Ammon's horn (tissue), 1 donor: ENCODE measurements around the gene VPS16.

Source experiments
- DNase-seq: peaks from one replicate; pipeline ENCODE4 v3.0.0-alpha.2; 2016; ENCODE audit warnings: low spot score

The VPS16 gene

DNA sequence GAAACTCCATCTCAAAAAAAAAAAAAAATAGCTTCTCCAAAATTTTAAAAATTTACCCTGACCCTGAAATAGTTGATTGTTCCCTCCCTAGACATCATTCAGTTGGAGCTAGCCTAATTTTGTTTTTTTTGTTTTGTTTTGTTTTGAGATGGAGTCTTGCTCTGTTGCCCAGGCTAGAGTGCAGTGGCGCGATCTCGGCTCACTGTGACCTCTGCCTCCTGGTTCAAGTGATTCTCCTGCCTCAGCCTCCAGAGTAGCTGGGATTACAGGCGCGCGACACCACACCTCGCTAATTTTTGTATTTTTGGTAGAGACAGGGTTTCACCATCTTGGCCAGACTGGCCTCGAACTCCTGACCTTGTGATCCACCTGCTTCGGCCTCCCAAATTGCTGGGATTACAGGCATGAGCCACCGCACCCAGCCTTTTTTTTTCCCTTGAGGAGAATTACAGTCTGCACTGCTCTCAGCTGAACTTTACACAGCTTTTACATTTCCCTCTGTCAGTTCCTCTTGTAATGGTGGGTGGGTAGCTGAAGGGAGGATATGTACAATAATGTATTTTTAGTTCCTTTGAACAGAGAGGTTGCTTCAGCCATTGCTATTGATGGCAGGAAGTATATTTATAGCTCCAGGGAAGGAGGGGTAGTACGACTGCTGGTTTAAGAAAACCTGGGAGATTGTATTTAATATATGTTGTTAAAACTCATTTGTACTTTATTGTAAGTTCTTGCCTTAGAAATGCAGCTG, 60.5 kb downstream of the VPS16 start:
- no peak for DNase-seq

DNA sequence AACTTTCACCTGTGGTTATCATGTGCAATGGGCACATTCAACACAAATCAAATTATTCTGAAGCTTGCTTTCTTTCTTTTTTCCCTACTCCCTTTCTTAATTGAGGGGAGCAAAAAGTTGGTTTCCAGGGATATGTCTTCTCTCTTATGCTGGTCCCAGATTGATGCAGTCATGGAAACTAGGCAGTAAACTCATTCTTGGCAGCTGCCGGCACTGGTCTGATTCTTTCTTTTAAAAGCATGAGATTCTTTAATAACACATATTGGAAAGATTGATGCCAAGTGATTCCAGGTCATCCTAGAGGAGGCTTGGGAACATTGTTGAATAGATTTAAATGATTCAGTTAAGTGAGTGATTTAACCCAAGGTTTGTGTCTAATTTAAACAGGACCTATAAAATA, 61.7 kb downstream of the VPS16 start:
- peak; percentile 49 for DNase-seq

DNA sequence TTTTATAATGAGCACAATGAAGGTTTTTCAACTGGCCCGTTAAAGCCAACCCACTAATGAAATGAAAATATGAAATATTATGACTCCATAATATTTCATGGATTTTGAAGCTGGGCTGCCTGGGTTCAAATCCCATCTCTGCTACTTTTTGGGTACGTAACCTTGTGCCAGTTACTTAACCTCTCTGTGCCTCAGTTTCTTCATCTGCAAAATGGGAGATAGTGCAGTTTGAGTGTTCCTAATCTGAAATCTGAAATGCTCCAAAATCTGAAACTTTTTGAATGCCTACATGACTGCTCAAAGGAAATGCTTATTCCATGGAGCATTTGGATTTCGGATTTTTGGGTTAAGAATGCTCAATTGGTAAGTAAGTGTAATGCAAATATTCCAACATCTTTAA, 62.3 kb downstream of the VPS16 start:
- no peak for DNase-seq

DNA sequence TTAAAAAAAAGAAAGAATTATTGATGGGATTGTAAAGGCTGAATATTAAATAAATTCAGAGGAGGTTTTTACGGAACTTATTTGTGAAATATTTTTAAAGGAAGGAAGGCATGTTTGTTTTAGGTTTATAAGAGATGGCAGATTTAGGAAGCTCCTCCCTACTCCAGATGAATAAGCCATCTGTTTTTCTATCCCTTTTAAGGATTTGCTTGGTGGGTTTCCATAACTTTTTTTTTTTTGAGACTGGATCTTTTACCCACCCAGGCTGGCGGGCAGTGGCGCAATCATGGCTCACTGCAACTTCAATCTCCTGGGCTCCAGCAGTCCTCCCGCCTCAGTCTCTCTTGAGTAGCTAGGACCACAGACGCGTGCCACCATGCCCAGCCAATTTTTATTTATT, 63.1 kb downstream of the VPS16 start:
- no peak for DNase-seq

DNA sequence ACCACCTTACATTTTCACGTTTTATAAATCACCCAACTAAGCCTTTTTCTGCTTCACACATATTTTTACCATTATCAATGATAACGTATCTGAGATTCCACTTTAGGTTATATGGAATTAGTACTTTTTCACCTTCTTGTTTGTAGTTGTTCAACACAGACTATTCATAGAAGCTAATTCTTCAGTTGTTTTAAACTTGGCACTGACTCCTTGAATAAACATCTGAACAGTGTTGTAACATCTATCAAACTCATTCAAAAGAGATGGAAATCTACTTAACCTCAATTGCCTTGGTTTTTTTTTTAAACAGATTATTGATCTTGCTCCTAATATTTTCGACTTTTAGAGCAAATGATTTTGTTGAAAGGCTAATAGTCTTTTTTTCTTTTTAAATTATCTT, 67.0 kb downstream of the VPS16 start:
- no peak for DNase-seq

DNA sequence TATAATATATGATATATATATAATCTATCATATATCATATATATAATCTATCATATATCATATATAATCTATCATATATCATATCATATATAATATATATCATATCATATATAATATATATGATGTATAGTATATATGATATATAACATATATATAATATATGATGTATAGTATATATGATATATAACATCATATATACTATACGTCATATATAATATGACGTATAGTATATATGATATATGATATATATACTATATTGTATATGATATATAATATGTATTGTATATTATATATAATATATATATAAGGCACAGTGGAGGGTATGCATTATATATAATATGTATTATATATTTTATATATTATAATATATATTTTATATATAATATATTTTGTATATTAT, 69.4 kb downstream of the VPS16 start:
- no peak for DNase-seq

DNA sequence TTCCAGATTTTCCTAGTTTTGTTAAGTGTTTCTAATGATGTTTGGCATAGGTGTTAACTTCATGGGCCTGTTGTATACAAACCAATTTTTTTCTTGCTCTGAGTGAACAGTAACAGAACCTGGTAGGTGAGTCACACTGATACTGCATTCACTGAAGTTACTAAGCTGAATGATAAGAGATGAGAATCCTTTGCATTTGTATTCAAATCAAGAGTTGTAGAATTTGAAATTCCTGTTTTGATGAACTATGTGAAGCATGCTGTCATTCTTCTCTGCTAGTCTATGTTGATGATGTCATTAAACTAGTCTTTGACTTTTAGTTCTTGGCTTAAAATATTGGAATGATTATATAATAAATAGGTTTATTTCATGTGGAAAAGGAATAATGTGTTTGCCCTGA, 70.7 kb downstream of the VPS16 start:
- DNase-seq: no peak

DNA sequence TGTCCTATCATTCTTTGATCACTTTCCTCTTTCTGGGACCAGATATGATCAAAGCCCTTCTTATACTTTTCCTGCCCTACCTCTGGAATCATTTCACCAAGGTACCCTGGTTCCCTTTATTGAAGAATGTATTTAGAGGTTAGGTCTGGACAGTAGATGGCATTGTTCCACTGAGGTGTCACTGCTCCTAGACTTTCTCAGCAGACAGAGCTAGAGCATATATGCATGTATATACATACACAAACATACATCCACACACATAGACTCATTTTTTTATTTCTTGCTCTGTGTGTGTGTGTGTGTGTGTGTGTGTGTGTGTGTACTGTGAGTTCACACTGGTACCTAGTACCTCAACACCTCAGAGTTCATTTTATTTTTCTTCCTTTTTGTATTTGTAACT, 73.6 kb downstream of the VPS16 start:
- DNase-seq: peak; percentile 27
